Ovary (tissue), 9 donors: Measurements from ENCODE around the gene C4orf46. TPM values are rescaled to one million over a fixed set of nuclear protein-coding genes. Genes with fewer than 3 reads are reported as not detected.

Source experiments
- DNase-seq, 5 donors: peaks; one replicate each; pipeline ENCODE4 v3.0.0-alpha.2; 2019 to 2020
- H3K27ac ChIP-seq, 2 donors: fragments of 200-600 bp; one replicate each; pipeline versions ENCODE4 v1.5.1 to v1.8.0; 2019 to 2022
- H3K27me3 ChIP-seq: fragments of 200-600 bp; one replicate; pipeline ENCODE4 v1.8.0; 2022
- H3K36me3 ChIP-seq: fragments of 200-600 bp; sonication (generic); one replicate; pipeline ENCODE4 v1.5.1; 2019
- H3K4me1 ChIP-seq: one replicate; pipeline ENCODE4 v1.8.1; 2013; ENCODE audit warnings: mild to moderate bottlenecking, moderate library complexity; ENCODE audit not compliant: insufficient read depth
- H3K4me3 ChIP-seq: fragments of 200-600 bp; sonication (generic); one replicate; pipeline ENCODE4 v1.5.1; 2017
- H3K9me3 ChIP-seq, 2 donors: fragments of 200-600 bp in 1 of 2; sonication (generic) in 1 of 2; one replicate each; pipeline versions ENCODE4 v1.5.1 to v1.8.1; 2013 to 2019; ENCODE audit warnings: mild to moderate bottlenecking in 1 of 2, moderate library complexity in 1 of 2
- CTCF ChIP-seq, 3 donors: fragments of 450-650 bp in 2 of 3; fragments of 200-600 bp in 1 of 3; IDR thresholded peaks; one replicate each; pipeline versions ENCODE4 v1.5.1 to v1.8.0; 2016 to 2022; ENCODE audit warnings: antibody characterized with exemption in 3 of 3, mild to moderate bottlenecking in 1 of 3
- EP300 ChIP-seq: sonication (generic); formaldehyde crosslinking; IDR thresholded peaks from one replicate; pipeline ENCODE4 v1.6.1; 2017; ENCODE audit warnings: antibody characterized with exemption
- POLR2A ChIP-seq: fragments of 450-650 bp; IDR thresholded peaks from one replicate; pipeline ENCODE4 v1.6.1; 2017; ENCODE audit warnings: antibody characterized with exemption, mild to moderate bottlenecking, moderate library complexity
- WGBS, 3 donors: extraction: QIAGEN DNeasy Blood & Tissue Kit in 1 of 3; methylation state at CpG; one replicate each; pipeline versions ENCODE4 v1.1.5 to v1.1.7; 2013 to 2017; 5-methylcytosine and 5-hydroxymethylcytosine counted together
- intact Hi-C, 4 donors: fragments of 100-400 bp; cut with DNase I; formaldehyde crosslinking; loops; one replicate each; pipeline versions ENCODE4 v1.11.0 to v1.15.1; 2022 to 2023
- polyA plus RNA-seq, 2 donors: library from polyadenylated mRNA; stranded (reverse); fragments of 200-250 nt in 1 of 2; fragments of 350-450 nt in 1 of 2; fragmentation: Illumina TruSeq in 1 of 2; extraction: RNeasy Lipid Tissue Mini Kit (QIAGEN cat#74804) in 1 of 2; gene quantifications; one replicate each; pipeline ENCODE4 v1.2.3, GENCODE V29; 2013 to 2014
- total RNA-seq, 7 donors: library from RNA; depleted of rRNA in 2 of 7; stranded (reverse); fragments of >200 nt in 2 of 7; fragmentation: NEBNext Ultra II Directional in 3 of 7; extraction: Animal tissue kit (Norgen Biotek cat#: 25700) in 3 of 7; gene quantifications; one replicate each; pipeline versions ENCODE4 v1.1.0 to v1.2.4, GENCODE V29; 2016 to 2023
- donor health status: DM: no; HTN: no; CAD: no; lungs with moderate emphysema.
- donor health status: DM: no; HTN: no; CAD: no.
- donor health status: Bipolar disorder and iron deficiency.
- donor health status: DM: yes; HTN: yes; CAD: no.
- donor health status: DM: no; HTN: no; CAD: no.
- donor health status: DM: yes; HTN: yes; CAD: no.

C4orf46 gene
- total and polyA plus RNA-seq, 9 donors = 3.6 to 6.4 (median 4.6) TPM

- intact Hi-C loops = loop anchor here in 1 of 4 donors (10.0 kb wide), 1 partner anchor 371 kb away; no protein-coding TSS in a partner anchor
- H3K4me3 ChIP-seq = no peak overlapping the region
- H3K27me3 ChIP-seq = no peaks in the 10 kb centered on the region
- no peak overlapping the region for H3K27ac ChIP-seq
- no peak for DNase-seq
- no peaks in the 10 kb centered on the region for H3K36me3 ChIP-seq
- TF ChIP-seq POLR2A (no peak), CTCF (IDR thresholded peaks at IDR 0.05) (no peak), EP300 (no peak)
- H3K4me1 ChIP-seq = no peaks in the 10 kb centered on the region
- H3K9me3 ChIP-seq = no peaks in the 10 kb centered on the region
- 68 to 73% (median 72%) methylated on average over 2 of the region's 2 CpGs for WGBS, 3 donors
These were observed 46.1 kb downstream of the C4orf46 start for GRCh38 chr4:158625544-158625943.

DNA sequence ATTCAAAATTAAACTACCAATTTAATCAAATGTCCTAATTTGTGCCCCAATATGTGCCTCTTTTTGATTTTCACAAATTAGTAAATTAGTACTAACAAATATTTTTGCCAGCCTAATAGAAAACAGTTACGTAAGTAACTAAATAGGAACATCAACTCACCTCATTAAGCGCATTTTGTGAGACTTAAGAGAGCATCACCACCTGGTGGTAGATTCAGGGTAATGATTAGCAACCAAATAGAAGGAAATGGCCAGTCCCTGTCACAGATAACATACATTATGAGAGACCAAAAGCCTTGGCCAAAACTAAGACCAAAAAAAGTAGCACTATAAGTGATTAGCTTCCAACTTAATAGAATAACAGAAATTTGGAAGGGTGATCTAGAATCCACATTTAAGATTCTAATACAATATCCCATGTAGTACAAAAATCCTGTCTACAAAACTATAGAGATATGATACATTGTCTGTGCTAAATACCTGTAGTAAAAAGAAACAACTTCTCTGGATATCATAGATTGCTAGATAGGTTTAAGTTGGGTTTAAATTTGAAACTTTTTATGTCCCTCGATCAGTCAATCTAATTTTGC is 46.7 kb downstream of the C4orf46 start:
- H3K4me1 ChIP-seq = no peaks in the 10 kb centered on the region
- intact Hi-C loops = loop anchor here in 1 of 4 donors (10.0 kb wide), 1 partner anchor 370 kb away; no protein-coding TSS in a partner anchor
- no peak for DNase-seq
- no peaks in the 10 kb centered on the region for H3K36me3 ChIP-seq
- no peaks in the 10 kb centered on the region for H3K9me3 ChIP-seq
- H3K27me3 ChIP-seq = no peaks in the 10 kb centered on the region
- TF ChIP-seq EP300 = no peak
- no peak for TF ChIP-seq CTCF (IDR thresholded peaks at IDR 0.05)
- TF ChIP-seq POLR2A = no peak
- 35 to 42% (median 39%) methylated on average over 3 of the region's 3 CpGs for WGBS, 3 donors
- no peak overlapping the region for H3K4me3 ChIP-seq
- no peak overlapping the region for H3K27ac ChIP-seq

GRCh38 chr4:158622251-158622650 is 49.4 kb downstream of the C4orf46 start:
- TF ChIP-seq POLR2A (no peak), EP300 (no peak), CTCF (IDR thresholded peaks at IDR 0.05) (no peak)
- DNase-seq = no peak
- no peaks in the 10 kb centered on the region for H3K27me3 ChIP-seq
- intact Hi-C loops = loop anchor here in 1 of 4 donors (10.0 kb wide), 1 partner anchor 367 kb away; no protein-coding TSS in a partner anchor
- H3K4me3 ChIP-seq = no peak overlapping the region
- H3K27ac ChIP-seq = no peak overlapping the region
- H3K9me3 ChIP-seq = no peaks in the 10 kb centered on the region
- 92 to 95% (median 94%) methylated on average over 3 of the region's 3 CpGs for WGBS, 3 donors
- no peaks in the 10 kb centered on the region for H3K4me1 ChIP-seq
- no peaks in the 10 kb centered on the region for H3K36me3 ChIP-seq

- no peak for DNase-seq
- intact Hi-C loops = loop anchor here in 1 of 4 donors (10.0 kb wide), 1 partner anchor 367 kb away; no protein-coding TSS in a partner anchor
- 87 to 95% (median 91%) methylated on average over 4 of the region's 4 CpGs for WGBS, 3 donors
- no peaks in the 10 kb centered on the region for H3K27me3 ChIP-seq
- no peak overlapping the region for H3K4me3 ChIP-seq
- no peaks in the 10 kb centered on the region for H3K9me3 ChIP-seq
- no peak overlapping the region for H3K27ac ChIP-seq
- TF ChIP-seq CTCF (IDR thresholded peaks at IDR 0.05) (no peak), POLR2A (no peak), EP300 (no peak)
- no peaks in the 10 kb centered on the region for H3K4me1 ChIP-seq
- no peaks in the 10 kb centered on the region for H3K36me3 ChIP-seq
These were observed 50.0 kb downstream of the C4orf46 start for GRCh38 chr4:158621729-158622128.
